ENCODE results near the gene SORCS1.

The SORCS1 gene

GRCh38 chr10:106898446-106898845 lies 266.1 kb downstream of the SORCS1 start:
- no peak for DNase-seq (ENCODE audit: low read depth, low spot score)

DNA sequence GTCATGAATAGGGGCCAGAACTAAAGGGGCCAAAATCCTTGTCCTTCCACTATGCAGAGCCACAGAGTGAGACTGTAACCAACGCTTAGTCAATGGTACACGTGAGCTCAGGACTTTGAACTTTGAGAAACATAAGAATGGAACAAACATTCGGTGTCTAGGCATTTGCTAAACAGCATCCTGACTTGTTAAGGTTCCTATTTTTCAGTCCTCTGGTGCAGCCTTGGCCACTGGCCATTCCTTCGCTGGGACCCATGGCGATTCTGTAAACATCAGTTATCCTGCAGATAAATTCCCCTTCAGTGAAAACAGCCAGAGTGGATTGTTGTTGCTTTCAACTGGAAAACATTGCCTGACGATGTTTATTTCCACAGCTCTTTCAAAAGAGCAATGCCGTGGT lies 266.8 kb downstream of the SORCS1 start:
- DNase-seq (ENCODE audit: low read depth, low spot score) = peak; percentile 13

DNA sequence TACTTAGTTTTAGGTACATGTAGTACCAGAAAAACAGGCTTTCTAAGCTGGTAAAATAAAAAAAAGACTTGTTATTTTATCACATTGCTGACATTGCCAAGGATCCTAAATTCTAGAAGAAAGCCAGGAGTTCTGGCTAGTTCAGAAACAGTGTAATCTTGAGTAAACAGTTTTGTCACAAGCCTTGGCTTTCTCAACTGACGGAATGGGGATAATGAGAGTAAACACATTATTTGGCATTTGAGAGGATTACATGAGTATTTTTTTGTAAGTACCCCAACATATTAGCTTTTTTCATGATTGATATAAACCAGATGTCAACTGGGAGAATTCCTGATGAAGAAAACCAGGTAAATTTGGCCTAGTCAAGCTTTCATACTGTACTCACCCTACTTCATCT lies 269.8 kb downstream of the SORCS1 start:
- DNase-seq (ENCODE audit: low read depth, low spot score) = no peak

GRCh38 chr10:106877574-106877973 lies 286.9 kb downstream of the SORCS1 start:
- no peak for DNase-seq (ENCODE audit: low read depth, low spot score)

- no peak for DNase-seq (ENCODE audit: low read depth, low spot score)
Observed at GRCh38 chr10:106874604-106874889, 290.0 kb downstream of the SORCS1 start.

GRCh38 chr10:106873770-106874603 lies 290.5 kb downstream of the SORCS1 start:
- DNase-seq (ENCODE audit: low read depth, low spot score) = no peak

DNA sequence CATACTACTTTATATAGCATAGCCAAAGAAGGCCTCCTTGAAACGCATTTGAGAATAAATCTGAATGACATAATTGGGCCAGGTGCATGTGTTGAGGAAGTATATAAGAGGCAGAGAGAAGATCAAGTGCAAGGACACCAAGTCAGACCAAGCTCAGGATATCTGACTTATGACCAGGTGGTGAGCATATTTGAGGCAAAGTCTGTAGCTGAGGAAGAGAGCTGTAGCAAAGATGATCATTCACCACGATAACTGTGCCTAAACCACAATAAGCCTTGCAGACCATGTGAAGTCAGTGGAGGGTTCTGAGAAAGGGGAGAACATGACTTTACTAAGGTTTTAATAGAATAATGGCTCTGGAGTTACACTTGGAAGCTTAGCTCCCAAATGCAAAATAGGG lies 292.3 kb downstream of the SORCS1 start:
- DNase-seq (ENCODE audit: low read depth, low spot score) = no peak

- DNase-seq (ENCODE audit: low read depth, low spot score) = no peak
Observed at GRCh38 chr10:106866244-106866845, 298.2 kb downstream of the SORCS1 start.

GRCh38 chr10:106864031-106864430 lies 300.5 kb downstream of the SORCS1 start:
- DNase-seq (ENCODE audit: low read depth, low spot score) = no peak

DNA sequence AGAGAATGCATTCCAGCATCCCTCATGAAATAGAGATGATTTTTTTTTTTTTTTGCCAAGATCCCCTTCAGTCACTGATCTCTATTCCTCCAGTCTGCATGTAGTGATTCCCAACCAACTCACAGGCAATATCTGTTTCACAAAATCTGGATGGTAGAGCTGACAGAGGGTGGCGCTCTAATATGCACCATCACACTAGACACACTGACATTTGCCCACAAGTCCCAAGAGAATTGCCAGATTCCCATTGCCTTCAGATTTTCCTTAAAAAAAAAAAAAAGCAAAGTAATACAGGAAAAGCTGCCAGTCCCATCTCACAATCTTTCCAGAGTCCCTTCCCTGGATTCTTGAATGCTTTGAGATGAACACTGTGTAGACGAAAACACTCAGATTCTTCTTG lies 301.0 kb downstream of the SORCS1 start:
- DNase-seq (ENCODE audit: low read depth, low spot score) = no peak

GRCh38 chr10:106859892-106860652 lies 304.4 kb downstream of the SORCS1 start:
- DNase-seq (ENCODE audit: low read depth, low spot score) = no peak

- no peak for DNase-seq (ENCODE audit: low read depth, low spot score)
Observed at GRCh38 chr10:106857728-106858127, 306.8 kb downstream of the SORCS1 start.

DNA sequence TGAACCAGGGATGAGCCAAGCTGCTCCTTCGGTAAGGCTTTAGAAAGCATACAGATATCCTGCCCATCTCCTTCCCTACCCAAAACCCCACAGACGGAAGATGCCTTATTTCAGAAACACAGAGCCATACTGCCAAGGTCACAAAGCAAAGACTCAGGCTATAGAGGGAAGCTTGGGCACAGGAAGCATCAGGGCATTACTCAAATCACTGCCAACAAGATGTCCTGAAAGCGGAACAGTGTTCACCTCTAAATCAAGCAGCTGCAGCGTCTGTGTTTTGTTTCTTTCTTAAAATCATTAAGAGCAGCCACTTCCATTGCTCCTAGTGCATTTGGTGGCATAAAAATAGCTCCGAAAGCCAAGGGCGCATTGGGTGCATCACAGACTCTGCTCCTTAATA lies 307.3 kb downstream of the SORCS1 start:
- DNase-seq (ENCODE audit: low read depth, low spot score) = no peak

- peak; percentile 0 for DNase-seq (ENCODE audit: low read depth, low spot score)
Observed at GRCh38 chr10:106836933-106837663, 327.4 kb downstream of the SORCS1 start.

DNA sequence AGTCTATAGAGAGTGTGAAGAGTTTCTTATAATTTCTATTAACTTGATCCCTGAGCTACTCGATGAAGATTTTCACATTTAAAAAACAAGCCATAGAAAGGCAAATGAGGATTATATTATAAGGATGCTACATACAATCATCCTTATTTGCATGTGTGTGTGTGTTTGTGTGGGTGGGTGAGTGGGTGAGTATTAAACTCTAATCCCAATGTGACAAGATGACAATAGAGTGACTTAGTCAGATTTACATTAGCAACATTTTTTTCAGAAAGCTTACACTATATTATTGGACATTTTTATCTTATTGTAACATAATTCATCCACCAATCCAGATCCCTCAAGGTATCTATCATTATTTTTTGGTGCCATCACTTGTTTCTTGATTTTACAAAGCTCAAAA lies 331.7 kb downstream of the SORCS1 start:
- no peak for DNase-seq (ENCODE audit: low read depth, low spot score)

DNA sequence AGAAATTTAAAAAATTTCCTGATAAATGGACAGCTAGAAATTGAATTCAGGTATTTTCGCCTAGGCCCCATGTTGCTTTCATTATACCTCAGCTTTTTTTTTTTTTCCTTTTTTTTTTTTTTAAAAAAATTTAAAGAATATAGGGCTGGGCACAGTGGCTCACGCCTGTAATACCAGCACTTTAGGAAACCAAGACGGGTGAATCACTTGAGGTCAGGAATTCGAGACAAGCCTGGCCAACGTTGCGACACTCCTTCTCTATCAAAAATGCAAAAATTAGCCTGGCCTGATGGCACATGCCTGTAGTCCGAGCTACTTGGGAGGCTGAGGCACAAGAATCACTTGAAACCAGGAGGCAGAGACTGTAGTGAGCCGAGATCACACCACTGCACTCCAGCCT lies 334.0 kb downstream of the SORCS1 start:
- no peak for DNase-seq (ENCODE audit: low read depth, low spot score)

DNA sequence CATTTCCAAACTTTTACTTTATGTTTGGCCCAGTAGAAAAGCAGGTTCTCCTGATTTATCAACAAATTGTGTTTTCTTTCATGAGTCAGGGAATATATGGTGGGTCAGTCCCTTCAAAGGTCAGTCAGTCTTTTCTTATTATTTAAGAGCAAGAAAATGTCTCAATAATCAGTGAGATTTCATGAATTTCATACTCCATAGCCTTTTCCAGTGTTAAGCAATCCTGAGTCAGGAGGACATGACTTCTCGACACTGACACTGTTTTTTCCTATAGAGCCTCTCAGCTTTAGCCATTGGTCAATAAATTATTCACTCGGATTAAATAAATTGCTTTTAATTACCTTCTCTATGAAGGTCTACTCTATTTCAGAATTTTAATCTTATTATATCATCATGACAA lies 334.5 kb downstream of the SORCS1 start:
- DNase-seq (ENCODE audit: low read depth, low spot score) = no peak

DNA sequence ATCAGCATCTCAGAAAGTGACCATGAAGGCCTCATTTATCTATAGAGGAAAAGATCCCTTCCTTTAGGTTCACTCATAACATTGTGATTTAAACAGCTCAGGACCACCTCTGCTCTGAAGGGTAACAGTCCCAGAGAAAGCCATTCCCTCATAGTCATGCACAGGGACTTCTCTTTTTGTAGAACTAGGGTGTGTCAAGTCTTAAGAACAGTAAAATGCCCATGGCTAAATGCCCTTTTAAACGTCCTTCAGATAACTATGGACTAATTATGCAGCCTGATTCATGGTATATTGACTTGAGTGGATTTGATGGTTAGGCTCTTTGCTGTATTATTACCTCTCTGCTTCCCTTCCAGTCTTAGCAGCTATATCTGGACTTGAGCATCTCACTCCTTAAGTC lies 337.8 kb downstream of the SORCS1 start:
- DNase-seq (ENCODE audit: low read depth, low spot score) = no peak

DNA sequence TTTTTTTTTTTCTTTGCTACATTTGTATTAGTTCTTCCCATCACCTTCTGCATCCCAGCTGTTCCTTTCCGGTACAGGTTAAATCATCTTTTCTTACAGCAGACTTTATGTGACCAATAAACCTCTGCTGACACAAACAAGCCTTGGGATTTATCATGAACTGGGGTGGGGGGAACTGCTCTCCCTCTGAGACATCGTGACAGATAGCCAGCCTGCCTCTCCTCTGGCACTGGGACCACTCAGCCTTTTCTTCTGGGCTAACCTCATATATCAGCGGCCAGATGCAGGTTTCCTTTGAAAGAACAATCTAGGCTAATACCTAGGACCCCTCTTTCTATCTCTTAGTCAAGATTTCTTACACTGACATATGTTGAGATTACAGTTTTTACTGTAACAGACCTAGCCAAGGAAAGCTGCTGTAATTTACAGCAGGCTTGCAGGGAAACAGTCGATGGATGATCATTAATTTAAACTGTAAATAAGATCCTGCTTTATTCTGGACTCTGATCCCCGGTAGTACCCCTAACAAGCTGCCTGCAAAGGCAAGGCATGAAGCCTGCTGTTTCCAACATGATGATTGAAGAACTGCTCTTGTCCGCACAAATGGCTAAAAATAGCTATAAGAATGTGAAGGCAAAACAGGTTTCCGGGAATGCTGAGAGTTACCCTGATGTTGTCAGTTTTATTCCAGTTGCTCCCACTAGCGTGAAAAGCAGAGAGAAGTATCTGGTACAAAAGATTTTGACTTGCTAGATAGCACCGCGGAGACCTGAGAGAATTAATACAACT lies 338.7 kb downstream of the SORCS1 start:
- DNase-seq (ENCODE audit: low read depth, low spot score) = no peak

DNA sequence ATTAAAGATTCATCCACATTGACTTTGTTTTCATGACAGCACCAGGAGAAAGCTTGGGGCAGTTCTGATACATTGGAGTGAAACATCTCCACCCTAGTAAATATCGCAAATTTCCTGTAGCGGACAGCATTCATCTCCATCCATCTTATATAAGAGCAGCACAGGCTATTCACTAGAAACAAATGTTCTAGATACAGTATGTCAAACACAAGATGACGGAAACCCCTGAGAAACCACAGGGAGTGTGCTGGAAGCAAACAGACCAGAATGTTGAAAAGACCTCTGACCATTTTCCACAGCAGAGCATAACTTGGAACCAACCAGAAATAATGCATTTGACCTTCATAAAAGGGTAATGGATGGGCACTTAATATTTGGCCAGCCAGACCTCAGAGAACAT lies 343.9 kb downstream of the SORCS1 start:
- no peak for DNase-seq (ENCODE audit: low read depth, low spot score)

- DNase-seq (ENCODE audit: low read depth, low spot score) = no peak
Observed at GRCh38 chr10:106819490-106819889, 345.0 kb downstream of the SORCS1 start.
